ENCODE measurements around the gene ANKRD22. TPM values are rescaled to one million over a fixed set of nuclear protein-coding genes. Genes with fewer than 3 reads are reported as not detected.

Gene ANKRD22
- total and polyA plus RNA-seq, 4 donors = 0.18 to 1.8 (median 0.25) TPM

- no peaks in the 10 kb centered on the region for H3K9me3 ChIP-seq (ENCODE audit: control insufficient read depth, low read length)
- intact Hi-C loops (cut with DNase I) = no loop called here
- H3K4me3 ChIP-seq (ENCODE audit: low read length in 2 of 2) = no peak overlapping the region
- H3K4me1 ChIP-seq (ENCODE audit: control insufficient read depth in 1 of 2, insufficient read depth in 2 of 2, low read length in 2 of 2) = no peaks in the 10 kb centered on the region
- no peak overlapping the region for H3K27ac ChIP-seq (ENCODE audit: low read depth in 1 of 2, low read length in 2 of 2)
- no peaks in the 10 kb centered on the region for H3K36me3 ChIP-seq (ENCODE audit: control insufficient read depth in 1 of 2, insufficient read depth in 2 of 2, low read length in 1 of 2)
- ATAC-seq (ENCODE audit: low FRiP score) (no peak), DNase-seq (no peak)
- H3K27me3 ChIP-seq (ENCODE audit: control insufficient read depth in 1 of 2, insufficient read depth in 2 of 2, low read length in 1 of 2) = no peaks in the 10 kb centered on the region
These were observed 62.7 kb downstream of the ANKRD22 start for GRCh38 chr10:88788924-88789323.

GRCh38 chr10:88787463-88787862 is 64.2 kb downstream of the ANKRD22 start:
- Histone ChIP-seq H3K4me3 (ENCODE audit: low read length in 2 of 2) (no peak overlapping the region), H3K4me1 (ENCODE audit: control insufficient read depth in 1 of 2, insufficient read depth in 2 of 2, low read length in 2 of 2) (no peaks in the 10 kb centered on the region), H3K27me3 (ENCODE audit: control insufficient read depth in 1 of 2, insufficient read depth in 2 of 2, low read length in 1 of 2) (no peaks in the 10 kb centered on the region), H3K27ac (ENCODE audit: low read depth in 1 of 2, low read length in 2 of 2) (no peak overlapping the region), H3K9me3 (ENCODE audit: control insufficient read depth, low read length) (no peaks in the 10 kb centered on the region), H3K36me3 (ENCODE audit: control insufficient read depth in 1 of 2, insufficient read depth in 2 of 2, low read length in 1 of 2) (no peaks in the 10 kb centered on the region)
- ATAC-seq (ENCODE audit: low FRiP score) = no peak
- WGBS, 2 donors = 76% methylated on average over 5 of the region's 5 CpGs
- no peak for DNase-seq
- intact Hi-C loops (cut with DNase I) = no loop called here

- H3K36me3 ChIP-seq (ENCODE audit: control insufficient read depth in 1 of 2, insufficient read depth in 2 of 2, low read length in 1 of 2) = no peaks in the 10 kb centered on the region
- 86 to 88% methylated on average over 10 of the region's 10 CpGs for WGBS, 2 donors
- H3K4me1 ChIP-seq (ENCODE audit: control insufficient read depth in 1 of 2, insufficient read depth in 2 of 2, low read length in 2 of 2) = no peaks in the 10 kb centered on the region
- intact Hi-C loops (cut with DNase I) = no loop called here
- no peak for DNase-seq
- no peak overlapping the region for H3K27ac ChIP-seq (ENCODE audit: low read depth in 1 of 2, low read length in 2 of 2)
- no peak overlapping the region for H3K4me3 ChIP-seq (ENCODE audit: low read length in 2 of 2)
- no peak for ATAC-seq (ENCODE audit: low FRiP score)
- H3K27me3 ChIP-seq (ENCODE audit: control insufficient read depth in 1 of 2, insufficient read depth in 2 of 2, low read length in 1 of 2) = no peaks in the 10 kb centered on the region
- no peaks in the 10 kb centered on the region for H3K9me3 ChIP-seq (ENCODE audit: control insufficient read depth, low read length)
These were observed 65.4 kb downstream of the ANKRD22 start for GRCh38 chr10:88786032-88786770.

- ATAC-seq (ENCODE audit: low FRiP score) (no peak), DNase-seq (no peak)
- Histone ChIP-seq H3K36me3 (ENCODE audit: control insufficient read depth in 1 of 2, insufficient read depth in 2 of 2, low read length in 1 of 2) (no peaks in the 10 kb centered on the region), H3K4me3 (ENCODE audit: low read length in 2 of 2) (no peak overlapping the region), H3K4me1 (ENCODE audit: control insufficient read depth in 1 of 2, insufficient read depth in 2 of 2, low read length in 2 of 2) (no peaks in the 10 kb centered on the region), H3K27ac (ENCODE audit: low read depth in 1 of 2, low read length in 2 of 2) (no peak overlapping the region), H3K9me3 (ENCODE audit: control insufficient read depth, low read length) (no peaks in the 10 kb centered on the region), H3K27me3 (ENCODE audit: control insufficient read depth in 1 of 2, insufficient read depth in 2 of 2, low read length in 1 of 2) (no peaks in the 10 kb centered on the region)
- 72% methylated on average over 3 of the region's 3 CpGs for WGBS, 2 donors
- intact Hi-C loops (cut with DNase I) = no loop called here
These were observed 67.9 kb downstream of the ANKRD22 start for GRCh38 chr10:88783724-88784123.

GRCh38 chr10:88782222-88782621 is 69.4 kb downstream of the ANKRD22 start:
- no peaks in the 10 kb centered on the region for H3K9me3 ChIP-seq (ENCODE audit: control insufficient read depth, low read length)
- H3K27me3 ChIP-seq (ENCODE audit: control insufficient read depth in 1 of 2, insufficient read depth in 2 of 2, low read length in 1 of 2) = no peaks in the 10 kb centered on the region
- H3K27ac ChIP-seq (ENCODE audit: low read depth in 1 of 2, low read length in 2 of 2) = no peak overlapping the region
- intact Hi-C loops (cut with DNase I) = no loop called here
- 88 to 91% methylated on average over 3 of the region's 3 CpGs for WGBS, 2 donors
- H3K4me1 ChIP-seq (ENCODE audit: control insufficient read depth in 1 of 2, insufficient read depth in 2 of 2, low read length in 2 of 2) = no peaks in the 10 kb centered on the region
- no peaks in the 10 kb centered on the region for H3K36me3 ChIP-seq (ENCODE audit: control insufficient read depth in 1 of 2, insufficient read depth in 2 of 2, low read length in 1 of 2)
- no peak for DNase-seq
- ATAC-seq (ENCODE audit: low FRiP score) = no peak
- H3K4me3 ChIP-seq (ENCODE audit: low read length in 2 of 2) = no peak overlapping the region

- DNase-seq = no peak
- intact Hi-C loops (cut with DNase I) = no loop called here
These were observed 70.4 kb downstream of the ANKRD22 start for GRCh38 chr10:88781206-88781605.

More at GRCh38 chr10:88781206-88781605, 70.4 kb downstream of the ANKRD22 start:
- WGBS, 2 donors = 55 to 58% methylated on average over 2 of the region's 2 CpGs
- Histone ChIP-seq H3K27ac (ENCODE audit: low read depth in 1 of 2, low read length in 2 of 2) (no peak overlapping the region), H3K4me3 (ENCODE audit: low read length in 2 of 2) (no peak overlapping the region), H3K4me1 (ENCODE audit: control insufficient read depth in 1 of 2, insufficient read depth in 2 of 2, low read length in 2 of 2) (no peaks in the 10 kb centered on the region), H3K9me3 (ENCODE audit: control insufficient read depth, low read length) (no peaks in the 10 kb centered on the region), H3K27me3 (ENCODE audit: control insufficient read depth in 1 of 2, insufficient read depth in 2 of 2, low read length in 1 of 2) (no peaks in the 10 kb centered on the region), H3K36me3 (ENCODE audit: control insufficient read depth in 1 of 2, insufficient read depth in 2 of 2, low read length in 1 of 2) (no peaks in the 10 kb centered on the region)
- no peak for ATAC-seq (ENCODE audit: low FRiP score)

Other genes starting within 250 kb of the ANKRD22 start
- not detected for gene LIPF, start 187.4 kb downstream of the ANKRD22 start, total RNA-seq
- gene LIPF, start 187.4 kb downstream of the ANKRD22 start, polyA plus RNA-seq = 1 to 10 TPM; 2.8 to 6.1 TPM
- not detected for gene LIPK, start 145.6 kb downstream of the ANKRD22 start, total RNA-seq
- not detected for gene LIPK, start 145.6 kb downstream of the ANKRD22 start, polyA plus RNA-seq
- gene LIPN, start 91.8 kb downstream of the ANKRD22 start, total RNA-seq = under 1 TPM in 1 of 2 donors, not detected in 1; 0.58 TPM
- gene LIPN, start 91.8 kb downstream of the ANKRD22 start, polyA plus RNA-seq = under 1 TPM in 1 of 2 donors, not detected in 1; 0.43 TPM
- not detected for gene LIPM, start 49.1 kb downstream of the ANKRD22 start, total RNA-seq
- gene LIPM, start 49.1 kb downstream of the ANKRD22 start, polyA plus RNA-seq = not detected
- gene STAMBPL1, start 28.4 kb upstream of the ANKRD22 start, total RNA-seq = 10 to 100 TPM in 1 of 2 donors, 1 to 10 TPM in 1; 3.5 to 12.0 TPM
- 1 to 10 TPM in 1 of 2 donors, under 1 TPM in 1; 0.63 to 2.3 TPM for gene STAMBPL1, start 28.4 kb upstream of the ANKRD22 start, polyA plus RNA-seq
- gene ACTA2, start 100.9 kb upstream of the ANKRD22 start, total RNA-seq = 1,000 to 10,000 TPM; 3,684 to 9,611 TPM
- 1,000 to 10,000 TPM; 3,163 to 4,826 TPM for gene ACTA2, start 100.9 kb upstream of the ANKRD22 start, polyA plus RNA-seq
- 10 to 100 TPM; 27.4 to 28.5 TPM for gene FAS, start 139.0 kb upstream of the ANKRD22 start, total RNA-seq
- 10 to 100 TPM in 1 of 2 donors, 1 to 10 TPM in 1; 9.5 to 28.5 TPM for gene FAS, start 139.0 kb upstream of the ANKRD22 start, polyA plus RNA-seq